Measurements from ENCODE around the gene KRTAP21-1. TPM values are rescaled to one million over a fixed set of nuclear protein-coding genes. Genes with fewer than 3 reads are reported as not detected.

Gene KRTAP21-1
- total and polyA plus RNA-seq, 9 of the 15 experiments (the other 6 are each of a cell fraction or from before 2014, with no cell fraction given): not detected

GRCh38 chr21:30707409-30707808 is 47.8 kb downstream of the KRTAP21-1 start:
- H3K4me2 ChIP-seq (ENCODE audit: insufficient read depth, low read length): no peak overlapping the region
- H3K27ac ChIP-seq (ENCODE audit: extremely low read depth, low read depth, low read length): no peak overlapping the region
- FAIRE-seq (no peak), DNase-seq (ENCODE audit: extremely low read depth in 1 of 4, low spot score in 3 of 4) (no peak), ATAC-seq (no peak)
- H3K4me1 ChIP-seq (replicated peaks in 1 of 2; ENCODE audit: control insufficient read depth in 2 of 2, insufficient read depth in 2 of 2, low read length in 2 of 2): no peaks in the 10 kb centered on the region
- H4K20me1 ChIP-seq (replicated peaks; ENCODE audit: control insufficient read depth, insufficient read depth, low read length): no peaks in the 10 kb centered on the region
- POLR2A ChIA-PET: no interaction called here
- intact Hi-C loops (cut with micrococcal nuclease) (no loop called here), in situ Hi-C loops (cut with MboI) (no loop called here)
- no peaks in the 10 kb centered on the region for H3K36me3 ChIP-seq (ENCODE audit: control insufficient read depth, insufficient read depth, low read length)
- CTCF ChIA-PET (ENCODE audit: low intra/inter-chr PET ratio): no interaction called here
- no peaks in the 10 kb centered on the region for H3K9me1 ChIP-seq (ENCODE audit: control insufficient read depth, insufficient read depth, low read length)
- H3K4me3 ChIP-seq: no peak overlapping the region
- no peak overlapping the region for H3K9ac ChIP-seq (ENCODE audit: insufficient read depth in 1 of 2, low read depth in 2 of 2, low read length in 2 of 2)
- no peaks in the 10 kb centered on the region for H3K27me3 ChIP-seq (ENCODE audit: control insufficient read depth in 2 of 2, insufficient read depth in 2 of 2, low read length in 2 of 2)
- H3K79me2 ChIP-seq (ENCODE audit: control insufficient read depth, insufficient read depth, low read length): no peaks in the 10 kb centered on the region
- H2AFZ ChIP-seq (ENCODE audit: low read depth, low read length): no peak overlapping the region
- H3K9me3 ChIP-seq (replicated peaks; ENCODE audit: control insufficient read depth, insufficient read depth, low read depth, low read length): no peaks in the 10 kb centered on the region; the same call in 1 of the 2 replicates
- no peak for TF ChIP-seq CCNT2 (IDR thresholded peaks at IDR 0.05; ENCODE audit: borderline replicate concordance, extremely low read depth, insufficient read length, low read depth, low read length)
- no peak for TF ChIP-seq MYNN (IDR thresholded peaks at IDR 0.05)
- no peak for TF ChIP-seq MYNN (CRISPR knock-in tag; IDR thresholded peaks at IDR 0.05)
- TF ChIP-seq ZNF12 (CRISPR knock-in tag; IDR thresholded peaks at IDR 0.05): no peak
- no peak for TF ChIP-seq NFE2L1 (tag; IDR thresholded peaks at IDR 0.05; ENCODE audit: borderline replicate concordance, low read depth)
- no peak for TF ChIP-seq KLF16 (IDR thresholded peaks at IDR 0.05)
- no peak for TF ChIP-seq BDP1 (IDR thresholded peaks at IDR 0.05; ENCODE audit: insufficient read depth, insufficient read length)
- TF ChIP-seq SMAD3 (CRISPR knock-in tag; conservative IDR thresholded peaks at IDR 0.05): no peak
- BruUV-seq (replicated peaks): no TSS peak

Small RNA genes within 50 kb of the gene (small RNA-seq; reads per million reads assigned to genes)
- gene AP000244.1 (not detected), gene KRTAP21-3 (not detected), gene KRTAP8-2P (not detected)

Other genes starting within 250 kb of the KRTAP21-1 start
Only the 7 nearest of the 16 such genes appear.
- gene KRTAP20-2, start 120.2 kb downstream of the KRTAP21-1 start, total RNA-seq (2014; rRNA removed): not detected in 2 replicates
- gene KRTAP20-2, start 120.2 kb downstream of the KRTAP21-1 start, total RNA-seq (2014; rRNA removed; fragmentation: Illumina TruSeq; extraction: Trizol): not detected in 2 replicates
- gene KRTAP20-2, start 120.2 kb downstream of the KRTAP21-1 start, total RNA-seq (2015; rRNA removed; fragmentation: Illumina TruSeq; extraction: Trizol): not detected in 2 replicates
- not detected in 2 replicates for gene KRTAP20-2, start 120.2 kb downstream of the KRTAP21-1 start, total RNA-seq (2021)
- not detected in 2 replicates for gene KRTAP20-2, start 120.2 kb downstream of the KRTAP21-1 start, polyA plus RNA-seq (2011; rRNA removed)
- not detected in 2 replicates for gene KRTAP20-2, start 120.2 kb downstream of the KRTAP21-1 start, polyA plus RNA-seq (2014; fragmentation: Illumina TruSeq; extraction: Trizol)
- not detected for gene KRTAP20-2, start 120.2 kb downstream of the KRTAP21-1 start, polyA plus RNA-seq (2014; fragmentation: Nextera tagmentation; extraction: Ambion mirVana)
- gene KRTAP20-2, start 120.2 kb downstream of the KRTAP21-1 start, polyA plus RNA-seq (2014; rRNA removed): not detected in 2 replicates
- gene KRTAP20-3, start 112.6 kb downstream of the KRTAP21-1 start, total RNA-seq (2014; rRNA removed): not detected in 2 replicates
- gene KRTAP20-3, start 112.6 kb downstream of the KRTAP21-1 start, total RNA-seq (2014; rRNA removed; fragmentation: Illumina TruSeq; extraction: Trizol): not detected in 2 replicates
- not detected in 2 replicates for gene KRTAP20-3, start 112.6 kb downstream of the KRTAP21-1 start, total RNA-seq (2015; rRNA removed; fragmentation: Illumina TruSeq; extraction: Trizol)
- gene KRTAP20-3, start 112.6 kb downstream of the KRTAP21-1 start, total RNA-seq (2021): not detected in 2 replicates
- not detected in 2 replicates for gene KRTAP20-3, start 112.6 kb downstream of the KRTAP21-1 start, polyA plus RNA-seq (2011; rRNA removed)
- not detected in 2 replicates for gene KRTAP20-3, start 112.6 kb downstream of the KRTAP21-1 start, polyA plus RNA-seq (2014; fragmentation: Illumina TruSeq; extraction: Trizol)
- gene KRTAP20-3, start 112.6 kb downstream of the KRTAP21-1 start, polyA plus RNA-seq (2014; fragmentation: Nextera tagmentation; extraction: Ambion mirVana): not detected
- gene KRTAP20-3, start 112.6 kb downstream of the KRTAP21-1 start, polyA plus RNA-seq (2014; rRNA removed): not detected in 2 replicates
- not detected in 2 replicates for gene KRTAP21-3, start 36.7 kb downstream of the KRTAP21-1 start, total RNA-seq (2014; rRNA removed)
- gene KRTAP21-3, start 36.7 kb downstream of the KRTAP21-1 start, total RNA-seq (2014; rRNA removed; fragmentation: Illumina TruSeq; extraction: Trizol): not detected in 2 replicates
- gene KRTAP21-3, start 36.7 kb downstream of the KRTAP21-1 start, total RNA-seq (2015; rRNA removed; fragmentation: Illumina TruSeq; extraction: Trizol): not detected in 2 replicates
- not detected in 2 replicates for gene KRTAP21-3, start 36.7 kb downstream of the KRTAP21-1 start, total RNA-seq (2021)
- not detected in 2 replicates for gene KRTAP21-3, start 36.7 kb downstream of the KRTAP21-1 start, polyA plus RNA-seq (2011; rRNA removed)
- not detected in 2 replicates for gene KRTAP21-3, start 36.7 kb downstream of the KRTAP21-1 start, polyA plus RNA-seq (2014; fragmentation: Illumina TruSeq; extraction: Trizol)
- not detected for gene KRTAP21-3, start 36.7 kb downstream of the KRTAP21-1 start, polyA plus RNA-seq (2014; fragmentation: Nextera tagmentation; extraction: Ambion mirVana)
- not detected in 2 replicates for gene KRTAP21-3, start 36.7 kb downstream of the KRTAP21-1 start, polyA plus RNA-seq (2014; rRNA removed)
- gene KRTAP21-2, start 8.2 kb downstream of the KRTAP21-1 start, total RNA-seq (2014; rRNA removed): not detected in 2 replicates
- gene KRTAP21-2, start 8.2 kb downstream of the KRTAP21-1 start, total RNA-seq (2014; rRNA removed; fragmentation: Illumina TruSeq; extraction: Trizol): not detected in 2 replicates
- not detected in 2 replicates for gene KRTAP21-2, start 8.2 kb downstream of the KRTAP21-1 start, total RNA-seq (2015; rRNA removed; fragmentation: Illumina TruSeq; extraction: Trizol)
- gene KRTAP21-2, start 8.2 kb downstream of the KRTAP21-1 start, total RNA-seq (2021): not detected in 2 replicates
- not detected in 2 replicates for gene KRTAP21-2, start 8.2 kb downstream of the KRTAP21-1 start, polyA plus RNA-seq (2011; rRNA removed)
- not detected in 2 replicates for gene KRTAP21-2, start 8.2 kb downstream of the KRTAP21-1 start, polyA plus RNA-seq (2014; fragmentation: Illumina TruSeq; extraction: Trizol)
- not detected for gene KRTAP21-2, start 8.2 kb downstream of the KRTAP21-1 start, polyA plus RNA-seq (2014; fragmentation: Nextera tagmentation; extraction: Ambion mirVana)
- not detected in 2 replicates for gene KRTAP21-2, start 8.2 kb downstream of the KRTAP21-1 start, polyA plus RNA-seq (2014; rRNA removed)
- gene KRTAP8-1, start 57.8 kb upstream of the KRTAP21-1 start, total RNA-seq (2014; rRNA removed): not detected in 2 replicates
- gene KRTAP8-1, start 57.8 kb upstream of the KRTAP21-1 start, total RNA-seq (2014; rRNA removed; fragmentation: Illumina TruSeq; extraction: Trizol): not detected in 2 replicates
- gene KRTAP8-1, start 57.8 kb upstream of the KRTAP21-1 start, total RNA-seq (2015; rRNA removed; fragmentation: Illumina TruSeq; extraction: Trizol): not detected in 2 replicates
- gene KRTAP8-1, start 57.8 kb upstream of the KRTAP21-1 start, total RNA-seq (2021): not detected in 2 replicates
- gene KRTAP8-1, start 57.8 kb upstream of the KRTAP21-1 start, polyA plus RNA-seq (2011; rRNA removed): not detected in 2 replicates
- gene KRTAP8-1, start 57.8 kb upstream of the KRTAP21-1 start, polyA plus RNA-seq (2014; fragmentation: Illumina TruSeq; extraction: Trizol): not detected in 2 replicates
- not detected for gene KRTAP8-1, start 57.8 kb upstream of the KRTAP21-1 start, polyA plus RNA-seq (2014; fragmentation: Nextera tagmentation; extraction: Ambion mirVana)
- not detected in 2 replicates for gene KRTAP8-1, start 57.8 kb upstream of the KRTAP21-1 start, polyA plus RNA-seq (2014; rRNA removed)
- not detected in 2 replicates for gene KRTAP7-1, start 74.3 kb upstream of the KRTAP21-1 start, total RNA-seq (2014; rRNA removed)
- not detected in 2 replicates for gene KRTAP7-1, start 74.3 kb upstream of the KRTAP21-1 start, total RNA-seq (2014; rRNA removed; fragmentation: Illumina TruSeq; extraction: Trizol)
- not detected in 2 replicates for gene KRTAP7-1, start 74.3 kb upstream of the KRTAP21-1 start, total RNA-seq (2015; rRNA removed; fragmentation: Illumina TruSeq; extraction: Trizol)
- gene KRTAP7-1, start 74.3 kb upstream of the KRTAP21-1 start, total RNA-seq (2021): not detected in 2 replicates
- not detected in 2 replicates for gene KRTAP7-1, start 74.3 kb upstream of the KRTAP21-1 start, polyA plus RNA-seq (2011; rRNA removed)
- not detected in 2 replicates for gene KRTAP7-1, start 74.3 kb upstream of the KRTAP21-1 start, polyA plus RNA-seq (2014; fragmentation: Illumina TruSeq; extraction: Trizol)
- gene KRTAP7-1, start 74.3 kb upstream of the KRTAP21-1 start, polyA plus RNA-seq (2014; fragmentation: Nextera tagmentation; extraction: Ambion mirVana): not detected
- not detected in 2 replicates for gene KRTAP7-1, start 74.3 kb upstream of the KRTAP21-1 start, polyA plus RNA-seq (2014; rRNA removed)
- gene KRTAP11-1, start 126.2 kb upstream of the KRTAP21-1 start, total RNA-seq (2014; rRNA removed): not detected in 2 replicates
- not detected in 2 replicates for gene KRTAP11-1, start 126.2 kb upstream of the KRTAP21-1 start, total RNA-seq (2014; rRNA removed; fragmentation: Illumina TruSeq; extraction: Trizol)
- gene KRTAP11-1, start 126.2 kb upstream of the KRTAP21-1 start, total RNA-seq (2015; rRNA removed; fragmentation: Illumina TruSeq; extraction: Trizol): not detected in 2 replicates
- gene KRTAP11-1, start 126.2 kb upstream of the KRTAP21-1 start, total RNA-seq (2021): not detected in 2 replicates
- not detected in 2 replicates for gene KRTAP11-1, start 126.2 kb upstream of the KRTAP21-1 start, polyA plus RNA-seq (2011; rRNA removed)
- not detected in 2 replicates for gene KRTAP11-1, start 126.2 kb upstream of the KRTAP21-1 start, polyA plus RNA-seq (2014; fragmentation: Illumina TruSeq; extraction: Trizol)
- not detected for gene KRTAP11-1, start 126.2 kb upstream of the KRTAP21-1 start, polyA plus RNA-seq (2014; fragmentation: Nextera tagmentation; extraction: Ambion mirVana)
- gene KRTAP11-1, start 126.2 kb upstream of the KRTAP21-1 start, polyA plus RNA-seq (2014; rRNA removed): not detected in 2 replicates